H1 (cell line): ENCODE measurements around the gene TRIM65. TPM values are rescaled to one million over a fixed set of nuclear protein-coding genes. Genes with fewer than 3 reads are reported as not detected.

Experiments used
- CTCF ChIA-PET: fragments of 300-600 bp; sonication (Branson Sonifier 250); formaldehyde crosslinking; loops from one replicate; lab custom pipeline; 2021; ENCODE audit not compliant: partially characterized antibody; lab: Charles Lee
- POLR2A ChIA-PET: fragments of 300-600 bp; sonication (Branson Sonifier 250); formaldehyde crosslinking; loops from one replicate; lab custom pipeline; 2021; ENCODE audit warnings: inconsistent platforms; ENCODE audit not compliant: partially characterized antibody; lab: Charles Lee
- DNase-seq, 2 experiments: peaks; one replicate each; pipeline versions ENCODE4 v3.0.0 to v3.0.0-alpha.2; 2010 to 2022; ENCODE audit warnings: low spot score in 2 of 2, low read depth in 1 of 2, mixed read lengths in 1 of 2
- FAIRE-seq: peaks from 2 replicates; lab custom pipeline; 2011; peaks lifted over from hg19 to GRCh38; lab: Jason Lieb, UNC
- H2AFZ ChIP-seq: 2 replicates; pipeline ENCODE4 v1.8.1; 2012; ENCODE audit warnings: low read length, inconsistent platforms
- H2AK5ac ChIP-seq: 2 replicates; pipeline ENCODE4 v1.6.1; 2013; ENCODE audit warnings: low read depth, low read length
- H2BK120ac ChIP-seq: replicated peaks from 2 replicates; pipeline ENCODE3; 2013; ENCODE audit warnings: low read depth, low read length, inconsistent platforms
- H2BK12ac ChIP-seq: 2 replicates; pipeline ENCODE4 v1.6.1; 2013; ENCODE audit warnings: low read depth, low read length
- H2BK15ac ChIP-seq: 2 replicates; pipeline ENCODE4 v1.6.1; 2013; ENCODE audit warnings: low read length
- H2BK20ac ChIP-seq: 2 replicates; pipeline ENCODE4 v1.6.1; 2013; ENCODE audit warnings: low read length
- H2BK5ac ChIP-seq: 2 replicates; pipeline ENCODE4 v1.6.1; 2013; ENCODE audit warnings: low read depth, low read length
- H3K14ac ChIP-seq: 2 replicates; pipeline ENCODE4 v1.6.1; 2013; ENCODE audit warnings: inconsistent platforms; ENCODE audit not compliant: insufficient read length
- H3K18ac ChIP-seq: 2 replicates; pipeline ENCODE4 v1.6.1; 2013; ENCODE audit warnings: low read length; ENCODE audit errors: extremely low read depth
- H3K23ac ChIP-seq: 2 replicates; pipeline ENCODE4 v1.6.1; 2013; ENCODE audit warnings: inconsistent platforms; ENCODE audit not compliant: insufficient read length
- H3K23me2 ChIP-seq: 2 replicates; pipeline ENCODE4 v1.6.1; 2013; ENCODE audit warnings: low read depth, low read length
- H3K27ac ChIP-seq: 2 replicates; pipeline ENCODE4 v1.6.1; 2011; ENCODE audit warnings: low read depth, low read length, inconsistent platforms
- H3K27me3 ChIP-seq, 4 experiments: replicated peaks in 1 of 4; 1 replicate in 1 of 4; 2 replicates in 3 of 4; pipeline versions ENCODE4 v1.6.1 to v1.8.1; 2011 to 2013; ENCODE audit warnings: low read length in 3 of 4, mild to moderate bottlenecking in 3 of 4, inconsistent platforms in 2 of 4, mixed read lengths in 2 of 4, moderate library complexity in 1 of 4; ENCODE audit not compliant: control insufficient read depth in 3 of 4, insufficient read depth in 3 of 4; ENCODE audit errors: extremely low read depth in 1 of 4
- H3K36me3 ChIP-seq, 4 experiments: 2 replicates each; pipeline versions ENCODE4 v1.6.1 to v1.8.1; 2011 to 2013; ENCODE audit warnings: mild to moderate bottlenecking in 4 of 4, low read length in 3 of 4, moderate library complexity in 2 of 4, control low read depth in 1 of 4, inconsistent platforms in 1 of 4; ENCODE audit not compliant: insufficient read depth in 4 of 4, control insufficient read depth in 2 of 4
- H3K4ac ChIP-seq: replicated peaks from 2 replicates; pipeline ENCODE3; 2013; ENCODE audit warnings: low read length, low read depth, mixed read lengths, inconsistent platforms; ENCODE audit not compliant: insufficient read length
- H3K4me1 ChIP-seq, 4 experiments: replicated peaks in 1 of 4; 1 replicate in 1 of 4; 2 replicates in 3 of 4; pipeline versions ENCODE4 v1.6.1 to v1.8.1; 2011 to 2013; ENCODE audit warnings: low read length in 3 of 4, inconsistent platforms in 2 of 4, mixed read lengths in 1 of 4; ENCODE audit not compliant: insufficient read depth in 4 of 4, control insufficient read depth in 3 of 4
- H3K4me2 ChIP-seq, 2 experiments: 2 replicates each; pipeline versions ENCODE4 v1.6.1 to v1.8.1; 2011 to 2013; ENCODE audit warnings: low read depth in 2 of 2, low read length in 2 of 2, control low read depth in 1 of 2, inconsistent platforms in 1 of 2, mild to moderate bottlenecking in 1 of 2; ENCODE audit not compliant: insufficient read depth in 1 of 2
- H3K4me3 ChIP-seq, 4 experiments: fragments of 200-600, 300-600 bp in 1 of 4; sonication (generic), shearing (Covaris generic), sonication (Bioruptor Twin) in 1 of 4; 2 replicates each; pipeline versions ENCODE4 v1.5.1 to v1.8.1; 2011 to 2016; ENCODE audit warnings: low read length in 4 of 4, low read depth in 3 of 4, control low read depth in 2 of 4, inconsistent platforms in 2 of 4, mild to moderate bottlenecking in 2 of 4, mixed read lengths in 1 of 4, moderate library complexity in 1 of 4; ENCODE audit not compliant: insufficient read depth in 2 of 4; ENCODE audit errors: extremely low read depth in 1 of 4
- H3K56ac ChIP-seq: replicated peaks from 2 replicates; pipeline ENCODE3; 2013; ENCODE audit warnings: low read depth, mild to moderate bottlenecking, mixed read lengths, low read length, inconsistent platforms; ENCODE audit not compliant: insufficient read length
- H3K79me1 ChIP-seq: 2 replicates; pipeline ENCODE4 v1.6.1; 2013; ENCODE audit warnings: low read depth, low read length, control low read depth
- H3K79me2 ChIP-seq, 2 experiments: 2 replicates each; pipeline versions ENCODE4 v1.6.1 to v1.8.1; 2012 to 2013; ENCODE audit warnings: low read length in 2 of 2, mild to moderate bottlenecking in 2 of 2, inconsistent platforms in 1 of 2; ENCODE audit not compliant: insufficient read depth in 2 of 2, control insufficient read depth in 1 of 2
- H3K9ac ChIP-seq, 4 experiments: replicated peaks in 1 of 4; 1 replicate in 1 of 4; 2 replicates in 3 of 4; pipeline versions ENCODE4 v1.6.1 to v1.8.1; 2011 to 2013; ENCODE audit warnings: low read depth in 3 of 4, low read length in 3 of 4, control low read depth in 2 of 4, mild to moderate bottlenecking in 2 of 4, moderate library complexity in 2 of 4, inconsistent platforms in 1 of 4; ENCODE audit errors: extremely low read depth in 1 of 4
- H3K9me3 ChIP-seq, 2 experiments: 2 replicates each; pipeline versions ENCODE4 v1.6.1 to v1.8.1; 2012 to 2013; ENCODE audit warnings: mild to moderate bottlenecking in 2 of 2, moderate library complexity in 2 of 2, control low read depth in 1 of 2, inconsistent platforms in 1 of 2, low read depth in 1 of 2, low read length in 1 of 2, mixed read lengths in 1 of 2; ENCODE audit not compliant: insufficient read depth in 2 of 2
- H4K20me1 ChIP-seq, 2 experiments: replicated peaks in 1 of 2; 2 replicates each; pipeline versions ENCODE3 to v1.8.1; 2011 to 2013; ENCODE audit warnings: inconsistent platforms in 2 of 2, low read length in 2 of 2, mild to moderate bottlenecking in 1 of 2; ENCODE audit not compliant: insufficient read depth in 2 of 2, control insufficient read depth in 1 of 2
- H4K5ac ChIP-seq: 2 replicates; pipeline ENCODE4 v1.6.1; 2013; ENCODE audit warnings: low read length, low read depth, mixed read lengths, inconsistent platforms; ENCODE audit not compliant: insufficient read length
- H4K8ac ChIP-seq: 2 replicates; pipeline ENCODE4 v1.8.0; 2013; ENCODE audit warnings: mild to moderate bottlenecking, moderate library complexity, low read length, inconsistent platforms; ENCODE audit not compliant: insufficient read depth; ENCODE audit errors: extremely low read depth
- H4K91ac ChIP-seq: replicated peaks from 2 replicates; pipeline ENCODE3; 2013; ENCODE audit warnings: low read length, mixed read lengths, inconsistent platforms; ENCODE audit not compliant: insufficient read length
- CTCF ChIP-seq, 3 experiments: IDR thresholded peaks; 1 replicate in 2 of 3; 2 replicates in 1 of 3; pipeline versions ENCODE4 v1.5.1 to v1.6.1; 2011; ENCODE audit warnings: low read length in 3 of 3, mild to moderate bottlenecking in 3 of 3, inconsistent platforms in 2 of 3, low read depth in 1 of 3, moderate library complexity in 1 of 3; ENCODE audit not compliant: insufficient read depth in 1 of 3; ENCODE audit errors: control extremely low read depth in 1 of 3
- JUN ChIP-seq: IDR thresholded peaks from 2 replicates; pipeline ENCODE4 v1.6.1; 2011; ENCODE audit warnings: low read depth, mild to moderate bottlenecking, improper control_type of control experiment, low read length
- RAD21 ChIP-seq, 2 experiments: IDR thresholded peaks in 1 of 2; conservative IDR thresholded peaks in 1 of 2; 2 replicates each; pipeline ENCODE4 v1.6.1; 2011; ENCODE audit warnings: low read depth in 2 of 2, low read length in 2 of 2, improper control_type of control experiment in 1 of 2, inconsistent platforms in 1 of 2, mild to moderate bottlenecking in 1 of 2, moderate library complexity in 1 of 2
- TBP ChIP-seq: IDR thresholded peaks from 2 replicates; pipeline ENCODE4 v1.6.1; 2011; ENCODE audit warnings: low read depth, low read length, improper control_type of control experiment
- WGBS, 2 experiments: shearing (Covaris generic) in 1 of 2; methylation state at CpG; one replicate each; pipeline versions ENCODE4 v1.1.6 to v1.1.7; 2013 to 2015; ENCODE audit warnings: low lambda C conversion rate in 2 of 2, mixed read lengths in 2 of 2, inconsistent platforms in 1 of 2, low coverage in 1 of 2, missing lambda C conversion rate in 1 of 2; ENCODE audit not compliant: insufficient replicate concordance in 2 of 2, insufficient coverage in 1 of 2, insufficient read length in 1 of 2; ENCODE audit errors: extremely low coverage in 1 of 2, missing lambda C conversion rate in 1 of 2; 5-methylcytosine and 5-hydroxymethylcytosine counted together
- polyA plus RNA-seq, 7 experiments: library from polyadenylated mRNA; depleted of rRNA in 3 of 7; stranded (reverse) in 5 of 7; unstranded in 2 of 7; fragments of >200 nt in 5 of 7; fragments of 200-250 nt in 2 of 7; gene quantifications; 1 replicate in 5 of 7; 2 replicates in 1 of 7; 4 replicates in 1 of 7; pipeline versions ENCODE4 v1.2.1 to v1.2.3, GENCODE V29; 2011 to 2013; ENCODE audit warnings: missing spikeins in 2 of 7, mixed read lengths in 2 of 7
- total RNA-seq: library from RNA; stranded (reverse); fragmentation: NEBNext Ultra II Directional; extraction: Animal tissue kit (Norgen Biotek cat#: 25700); gene quantifications from 2 replicates; pipeline ENCODE4 v1.2.1, GENCODE V29; 2021

TRIM65 gene
- total and polyA plus RNA-seq, 2 of the 8 experiments (the other 6 are each of a cell fraction or from before 2014, with no cell fraction given): 21.2 to 48.6 TPM

- TF ChIP-seq CTCF (IDR thresholded peaks at IDR 0.05; ENCODE audit: control extremely low read depth in 1 of 3, insufficient read depth in 1 of 3, low read depth in 1 of 3, low read length in 3 of 3) (peak; percentile 50 to 62 (median 57)), RAD21 (IDR thresholded peaks at IDR 0.05 in 1 of 2, conservative IDR thresholded peaks at IDR 0.05 in 1 of 2; ENCODE audit: low read depth in 2 of 2, low read length in 2 of 2) (peak in 1 of 2 experiments; percentile 25; a peak in 2 of 4 replicates), TBP (0 out of 2 replicates have a peak, but pooled peaks have one; percentile 17), JUN (no peak)
- POLR2A ChIA-PET: interaction anchor here (1.1 to 12.1 kb wide), 7 partner anchors 13 to 96 kb away, joined by 3 to 143 read pairs (median 4); partner anchors contain the start of genes TRIM65 and WBP2
Observed at GRCh38 chr17:75876190-75876937, 20.4 kb downstream of the TRIM65 start.

More at GRCh38 chr17:75876190-75876937, 20.4 kb downstream of the TRIM65 start:
- peak overlapping the region; percentile 5; the same call in 1 of the 2 replicates for H2AK5ac ChIP-seq
- no peaks in the 10 kb centered on the region for H3K9me3 ChIP-seq
- 63% methylated on average over 26 of the region's 26 CpGs; no CpG with 5 or more reads in 1 of the 2 experiments for WGBS, 2 experiments
- FAIRE-seq (no peak), DNase-seq (peak in 1 of 2 experiments; percentile 73)
- no peak overlapping the region for H2BK5ac ChIP-seq
- no peak overlapping the region for H3K23ac ChIP-seq
- H4K20me1 ChIP-seq: peaks cover 0 to 3% of the 10 kb centered on the region in 2 experiments
- H3K4me3 ChIP-seq: peak overlapping the region in 2 of 4 experiments; percentile 70 to 72; a peak in 2 of 8 replicates
- H4K8ac ChIP-seq: peak overlapping the region; percentile 92
- peak overlapping the region; percentile 88; the same call in 1 of the 2 replicates for H2BK15ac ChIP-seq
- H2BK12ac ChIP-seq: peak overlapping the region; percentile 71; the same call in 1 of the 2 replicates
- H2BK120ac ChIP-seq: peak overlapping the region; percentile 18
- H3K27me3 ChIP-seq: peaks cover 10 to 31% (median 24%) of the 10 kb centered on the region in 4 experiments
- H4K5ac ChIP-seq: no peak overlapping the region
- peaks cover 0 to 25% (median 13%) of the 10 kb centered on the region in 4 experiments; a peak in 6 of 7 replicates for H3K4me1 ChIP-seq
- no peak overlapping the region for H3K4ac ChIP-seq
- CTCF ChIA-PET: interaction anchor here (0.8 to 11.3 kb wide), 20 partner anchors 9 to 158 kb away, joined by 3 to 157 read pairs (median 6); partner anchors contain the start of genes MRPL38, TRIM65 and WBP2
- peak overlapping the region; percentile 1; the same call in 1 of the 2 replicates for H3K18ac ChIP-seq
- no peak overlapping the region for H3K14ac ChIP-seq
- peaks cover 15% of the 10 kb centered on the region; the same call in 1 of the 2 replicates for H3K23me2 ChIP-seq
- H3K27ac ChIP-seq: no peak overlapping the region
- no peak overlapping the region for H3K9ac ChIP-seq
- H2BK20ac ChIP-seq: no peak overlapping the region
- H3K4me2 ChIP-seq: peak overlapping the region; percentile 73 to 94; a peak in 3 of 4 replicates
- no peaks in the 10 kb centered on the region for H3K79me2 ChIP-seq
- no peaks in the 10 kb centered on the region for H3K36me3 ChIP-seq
- no peak overlapping the region for H2AFZ ChIP-seq
- H4K91ac ChIP-seq: peak overlapping the region; percentile 26
- H3K79me1 ChIP-seq: no peaks in the 10 kb centered on the region
- no peak overlapping the region for H3K56ac ChIP-seq
